HuH-7.5 (cell line): ENCODE data around the gene MFSD6.
A peak's percentile ranks its signal among the peaks of the same experiment; 100 is the strongest.
"Not testable (repeated sequence)": the region's sequence is repeated elsewhere in the genome, so short reads cannot be mapped to it uniquely, and the experiment has no call there.

Experiments
- DNase-seq: peaks from one replicate; pipeline ENCODE4 v3.0.0; 2011; ENCODE audit warnings: low spot score

Gene MFSD6

DNA sequence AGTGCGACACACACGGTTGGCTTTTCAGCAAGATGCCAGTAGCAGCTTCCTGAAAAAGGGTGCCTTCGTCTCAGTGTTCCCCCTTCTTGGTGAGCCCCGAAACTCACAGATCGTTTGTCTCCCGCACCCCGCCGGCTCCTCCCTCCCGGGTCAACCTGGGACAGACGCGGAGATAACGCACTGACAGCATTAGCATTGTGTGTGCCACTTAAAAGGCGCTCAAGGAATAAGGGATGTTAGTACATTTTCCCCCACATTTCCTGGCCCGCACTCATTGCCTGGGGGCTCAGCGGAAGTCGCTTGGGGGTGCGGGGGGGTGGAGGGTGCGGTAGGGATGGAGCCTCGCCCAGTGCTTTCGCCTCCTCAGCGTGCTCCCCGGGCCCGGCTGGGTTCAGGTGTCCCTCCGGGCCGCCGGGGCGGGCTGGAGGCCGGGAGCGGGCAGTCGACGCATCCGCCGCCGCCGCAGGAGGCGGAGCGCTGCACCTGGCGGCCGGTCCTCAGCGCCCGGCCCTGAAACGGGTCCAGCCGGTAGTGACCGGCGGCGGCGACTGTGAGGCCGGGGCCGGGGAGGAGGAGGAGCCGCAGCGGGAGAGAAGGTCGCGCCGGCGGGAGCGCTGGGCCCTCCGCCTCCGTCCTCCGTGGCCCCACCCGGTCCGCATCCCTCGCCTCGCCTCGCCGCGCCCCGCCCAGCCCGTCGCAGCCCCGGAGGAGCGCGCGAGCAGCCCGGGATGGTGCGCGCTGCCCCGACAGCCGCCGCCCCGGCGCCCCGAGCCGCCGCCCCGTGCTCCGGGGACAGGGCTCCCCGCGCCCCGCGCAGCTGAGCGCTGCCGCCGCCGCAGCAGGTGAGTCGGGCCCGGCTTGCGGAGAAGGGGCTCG is at the start of gene MFSD6:
Gene MFSD6 (plus strand): TSS at position 694 of the 876 bp plus-strand sequence. CDS start 27,675 bp downstream, outside the sequence.
- DNase-seq, result peak; percentile 47

DNA sequence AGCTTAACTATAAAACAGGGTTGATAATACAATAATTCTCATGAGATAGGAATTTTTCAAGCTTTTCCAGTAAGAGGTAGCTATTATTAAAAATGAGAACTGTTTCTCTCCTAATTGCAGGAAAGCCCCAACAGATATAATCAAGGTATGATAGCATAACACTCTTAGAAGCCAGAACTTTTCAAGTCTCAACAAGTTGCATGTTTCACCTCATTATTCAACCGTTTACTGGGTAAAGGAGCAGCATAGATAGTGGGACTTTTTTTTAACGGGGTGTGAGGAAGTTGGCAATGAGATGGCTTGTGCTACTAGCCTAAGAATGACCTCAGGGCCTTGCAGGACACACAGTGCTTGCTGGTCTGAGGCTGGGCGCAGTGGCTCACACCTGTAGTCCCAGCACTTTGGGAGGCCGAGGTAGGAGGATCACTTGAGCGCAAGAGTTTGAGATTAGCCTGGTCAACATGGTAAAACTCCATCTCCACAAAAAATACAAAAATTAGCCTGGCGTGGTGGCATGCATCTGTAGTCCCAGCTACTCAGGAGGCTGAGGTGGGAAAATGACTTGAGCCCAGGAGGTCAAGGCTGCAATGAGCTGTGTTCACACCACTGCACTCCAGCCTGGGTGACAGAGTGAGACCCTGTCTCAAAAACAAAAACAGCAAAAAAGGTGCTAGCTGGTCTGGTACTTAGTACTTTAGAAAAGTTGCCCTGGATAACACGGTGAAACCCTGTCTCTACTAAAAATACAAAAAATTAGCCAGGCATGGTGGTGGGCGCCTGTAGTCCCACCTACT is 49.3 kb upstream of the MFSD6 start:
- not testable (repeated sequence) for DNase-seq

GRCh38 chr2:190360561-190360960 is 47.6 kb upstream of the MFSD6 start:
- no peak for DNase-seq

- no peak for DNase-seq
Observed at GRCh38 chr2:190360965-190361364, 47.2 kb upstream of the MFSD6 start.

DNA sequence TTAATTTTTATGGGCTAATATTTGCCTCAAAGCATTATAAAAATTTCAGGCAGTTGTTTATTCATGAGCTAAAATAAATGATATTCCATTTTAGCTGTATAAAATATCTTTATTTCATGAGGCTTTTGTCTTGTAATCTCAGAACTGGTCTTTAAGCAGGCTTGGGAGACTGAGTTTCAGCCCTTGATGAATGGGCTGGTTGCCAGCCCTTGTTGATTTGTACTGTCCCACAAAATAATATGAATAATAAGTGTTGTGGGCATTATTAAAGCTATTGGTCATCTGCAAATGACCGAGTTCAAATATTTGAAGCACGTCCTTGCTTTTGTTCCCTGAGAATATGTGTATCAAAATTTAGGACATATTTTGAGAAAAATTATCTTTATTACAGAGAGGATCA is 46.6 kb upstream of the MFSD6 start:
- DNase-seq, result no peak

GRCh38 chr2:190362894-190363293 is 45.3 kb upstream of the MFSD6 start:
- no peak for DNase-seq

- no peak for DNase-seq
Observed at GRCh38 chr2:190365499-190366204, 42.5 kb upstream of the MFSD6 start.

DNA sequence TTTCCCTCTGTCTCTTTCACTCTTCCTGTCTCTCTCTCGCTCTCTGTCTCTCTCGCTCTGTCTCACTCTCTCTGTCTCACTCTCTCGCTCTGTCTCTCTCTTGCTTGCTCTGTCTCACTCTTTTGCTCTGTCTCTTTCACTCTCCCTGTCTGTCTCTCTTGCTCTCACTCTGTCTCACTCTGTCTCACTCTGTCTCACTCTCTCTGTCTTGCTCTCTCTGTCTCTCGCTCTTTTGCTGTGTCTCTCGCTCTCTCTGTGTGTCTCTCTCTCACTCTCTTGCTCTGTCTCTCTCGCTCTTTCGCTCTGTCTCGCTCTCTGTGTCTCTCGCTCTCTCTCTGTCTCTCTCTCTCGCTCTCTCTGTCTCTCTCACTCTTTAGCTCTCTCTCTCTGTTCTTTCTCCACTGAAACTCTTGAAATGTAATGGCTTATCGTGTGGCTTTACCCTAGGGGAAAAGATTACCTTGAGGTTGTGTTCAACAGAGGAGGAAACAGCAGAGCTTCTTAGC is 41.9 kb upstream of the MFSD6 start:
- DNase-seq, result no peak

GRCh38 chr2:190367091-190367490 is 41.1 kb upstream of the MFSD6 start:
- DNase-seq, result no peak

DNA sequence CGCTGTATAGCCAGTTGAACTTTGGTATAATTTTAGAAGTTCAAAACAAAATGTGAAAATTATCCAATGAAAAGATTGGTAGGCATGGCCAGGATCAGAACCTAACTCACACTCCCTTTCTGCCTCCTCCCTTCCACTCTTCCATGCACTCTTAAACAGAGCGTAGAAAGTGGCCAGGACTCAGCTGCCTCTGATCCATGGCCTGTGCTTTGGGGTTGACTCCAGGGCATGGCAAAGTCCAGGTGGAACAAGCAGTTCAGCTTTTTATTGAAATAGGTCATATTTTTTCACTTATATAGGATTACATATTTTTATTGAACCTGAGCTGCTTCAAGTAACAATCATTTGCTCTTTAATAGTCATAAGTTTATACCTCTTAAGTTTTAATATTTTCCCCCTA is 38.5 kb upstream of the MFSD6 start:
- no peak for DNase-seq

DNA sequence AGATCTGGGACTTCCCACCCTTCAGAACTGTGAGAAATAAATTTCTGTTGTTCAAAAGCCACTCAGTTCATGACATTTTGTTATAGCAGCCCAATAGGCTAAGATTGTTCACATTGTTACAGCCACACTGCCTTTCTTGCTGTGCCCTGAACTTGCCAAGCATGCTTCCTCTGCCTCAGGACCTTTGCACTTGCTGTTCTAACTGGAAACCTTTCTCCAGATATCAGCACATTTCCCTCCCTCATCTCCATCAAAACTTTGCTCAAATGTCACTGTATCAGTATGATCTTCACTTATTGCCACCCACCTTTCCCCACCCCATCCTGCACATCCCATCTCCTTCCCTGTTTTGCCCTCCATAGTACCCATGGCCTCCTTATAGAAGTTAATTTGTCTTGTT is 32.1 kb upstream of the MFSD6 start:
- DNase-seq, result no peak

DNA sequence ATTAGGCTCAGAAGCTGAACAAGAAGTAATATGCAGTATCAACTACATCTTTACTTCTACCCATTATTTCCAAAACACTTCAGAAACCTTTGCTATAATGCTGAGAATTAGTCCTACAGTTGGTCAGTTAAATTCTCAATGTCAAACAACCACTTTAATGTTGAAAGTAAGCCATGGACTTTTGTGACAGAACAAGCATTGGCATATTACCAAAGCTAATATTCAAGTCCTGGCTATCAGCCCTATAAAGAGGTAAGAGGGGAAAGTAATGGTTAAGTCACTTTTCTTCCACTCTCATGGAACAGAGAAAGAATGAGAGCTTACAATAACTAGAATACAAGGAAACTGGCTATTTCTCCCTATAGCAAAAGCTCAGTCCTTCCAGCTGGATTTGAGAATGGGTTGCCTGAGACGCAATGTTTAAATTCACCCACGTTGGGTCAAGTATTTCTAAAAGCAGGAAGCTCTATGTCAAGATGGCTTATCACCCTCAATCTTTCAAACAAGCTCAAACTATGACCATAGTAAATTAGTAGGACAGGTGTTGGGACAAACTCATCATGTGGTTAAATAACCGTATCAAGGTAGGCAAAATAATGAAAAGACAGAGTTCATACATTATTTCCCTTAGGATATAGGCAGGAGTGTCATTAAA is 31.4 kb upstream of the MFSD6 start:
- DNase-seq, result no peak

- DNase-seq, result no peak
Observed at GRCh38 chr2:190378880-190379237, 29.3 kb upstream of the MFSD6 start.

DNA sequence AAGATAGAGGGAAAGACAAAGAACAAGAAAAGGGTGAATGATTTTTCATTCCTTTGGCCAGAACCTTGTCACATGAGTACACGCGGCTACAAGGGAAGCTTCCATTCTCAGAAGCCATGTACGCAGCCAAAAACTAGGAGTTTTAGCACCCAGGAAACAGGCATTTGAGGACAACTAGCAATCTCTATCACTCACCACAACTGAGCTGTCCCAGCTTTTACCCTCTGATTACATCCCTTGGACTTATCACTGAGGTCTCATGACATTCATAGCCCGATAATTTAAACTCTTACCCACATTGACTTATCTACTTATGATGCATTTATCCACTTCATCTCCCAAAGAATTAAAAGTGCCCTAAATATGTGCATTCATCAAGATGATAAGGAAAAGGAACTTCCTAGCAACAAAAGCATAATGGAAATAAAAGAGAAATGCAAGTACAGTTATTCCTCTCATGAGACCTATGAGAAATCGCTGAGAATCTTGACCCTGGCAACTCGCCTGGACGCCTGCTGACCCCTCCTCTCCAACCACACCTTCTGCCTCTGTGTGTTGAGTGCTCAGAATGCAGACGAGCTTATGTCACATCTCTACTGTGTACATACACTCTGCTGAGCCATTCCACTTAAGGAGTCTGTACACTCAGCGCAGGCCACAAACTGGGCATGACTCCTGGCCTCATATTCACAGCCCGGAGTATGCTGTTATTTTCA is 28.7 kb upstream of the MFSD6 start:
- no peak for DNase-seq

DNA sequence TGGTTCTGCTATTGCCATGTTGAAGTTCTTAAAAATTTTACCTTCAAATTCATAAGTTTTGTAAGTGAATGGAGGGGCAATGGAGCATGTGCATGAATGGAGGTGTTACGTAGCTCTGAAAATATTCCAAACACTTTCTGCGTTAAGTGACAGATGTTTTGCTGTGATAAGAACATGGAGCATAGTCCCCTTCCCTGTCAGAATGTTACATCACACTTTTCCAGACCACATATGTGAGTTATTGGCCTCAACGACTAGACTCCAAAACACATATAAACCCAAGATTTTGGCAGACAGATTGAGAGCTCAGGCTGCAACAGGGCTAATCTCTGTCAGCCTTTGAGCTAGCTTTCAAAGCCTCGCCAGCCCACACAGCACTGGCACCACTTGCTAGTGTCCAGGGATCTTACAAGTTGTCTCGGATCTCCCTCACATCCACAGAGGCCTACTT is 27.2 kb upstream of the MFSD6 start:
- DNase-seq, result no peak

DNA sequence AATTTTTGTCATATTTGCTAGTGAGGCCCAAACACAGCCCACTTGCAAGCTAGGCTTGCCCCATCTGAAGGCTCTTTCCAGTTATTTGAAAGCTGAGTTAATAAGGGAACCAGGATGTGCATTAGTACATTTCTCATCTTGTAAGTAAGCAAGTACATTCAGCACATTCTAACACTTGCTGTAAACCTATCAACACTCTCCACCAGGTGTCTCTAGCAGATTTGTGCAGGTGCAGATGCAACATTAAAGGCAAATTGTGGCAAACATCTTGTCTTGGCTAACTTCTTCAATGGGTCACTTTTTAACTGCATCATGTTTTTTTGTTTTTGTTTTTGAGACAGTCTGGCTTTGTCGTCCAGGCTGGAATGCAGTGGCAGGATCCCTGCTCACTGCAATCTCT is 25.3 kb upstream of the MFSD6 start:
- no peak for DNase-seq

DNA sequence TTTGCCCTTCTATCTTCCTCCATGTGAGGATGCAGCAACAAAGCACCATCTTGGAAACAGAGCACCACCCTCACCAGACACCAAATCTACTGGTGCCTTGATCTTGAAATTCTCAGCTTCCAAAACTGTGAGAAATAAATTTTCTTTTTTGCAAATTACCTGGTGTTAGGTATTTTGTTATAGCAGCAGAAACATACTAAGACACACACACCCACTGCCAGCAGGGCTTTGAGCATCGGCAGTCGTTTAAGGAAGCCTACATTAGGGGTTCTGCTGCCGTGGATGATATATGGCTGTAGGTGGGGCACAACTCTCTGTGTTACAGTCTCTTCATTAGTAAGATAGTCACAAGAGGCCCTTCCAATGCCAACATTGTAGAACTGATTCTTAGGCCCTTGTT is 20.7 kb upstream of the MFSD6 start:
- no peak for DNase-seq

DNA sequence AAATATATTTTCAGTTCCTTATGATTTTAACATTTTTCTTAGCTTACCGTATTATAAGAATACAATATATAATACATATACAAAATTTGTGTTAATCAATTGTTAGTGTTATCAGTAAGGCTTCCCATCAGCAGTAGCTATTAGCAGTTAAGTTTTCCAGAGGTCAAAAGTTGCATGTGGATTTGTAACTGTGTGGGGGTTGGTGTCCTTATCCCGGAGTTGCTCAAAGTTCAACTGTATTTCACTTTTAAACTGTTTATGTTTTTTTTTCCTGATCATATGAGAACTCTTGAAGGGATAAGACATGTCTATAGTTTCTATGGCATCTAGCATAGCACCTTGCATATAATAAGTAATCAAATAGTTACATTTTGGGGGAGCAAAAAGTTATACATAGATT is 11.9 kb upstream of the MFSD6 start:
- no peak for DNase-seq

DNA sequence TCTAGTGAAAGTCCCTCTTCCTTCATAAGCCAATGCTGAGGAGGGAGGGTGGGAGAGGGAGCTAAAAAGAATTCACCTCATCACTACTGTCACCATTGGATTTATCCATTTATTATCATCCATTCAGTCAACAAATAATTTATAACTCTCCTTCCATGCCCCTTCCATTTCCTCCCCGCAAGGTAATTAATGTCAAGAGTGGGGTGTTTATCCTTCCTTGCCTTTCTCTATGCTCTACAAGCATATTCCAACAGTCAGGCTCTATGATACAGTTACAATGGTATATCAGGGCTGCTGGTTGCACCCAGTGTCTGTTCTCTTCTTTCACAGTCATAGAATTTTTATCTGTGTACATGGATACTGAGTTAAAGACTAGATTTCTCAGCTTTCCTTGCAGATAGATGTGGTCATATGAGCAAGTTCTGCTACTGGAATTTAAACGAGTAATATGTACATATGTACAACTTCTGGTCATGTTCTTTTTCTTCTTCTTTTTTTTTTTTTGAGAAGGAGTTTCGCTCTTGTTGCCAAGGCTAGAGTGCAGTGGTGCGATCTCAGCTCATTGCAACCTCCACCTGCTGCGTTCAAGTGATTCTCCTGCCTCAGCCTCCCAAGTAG is 5.1 kb upstream of the MFSD6 start:
- DNase-seq, result no peak

DNA sequence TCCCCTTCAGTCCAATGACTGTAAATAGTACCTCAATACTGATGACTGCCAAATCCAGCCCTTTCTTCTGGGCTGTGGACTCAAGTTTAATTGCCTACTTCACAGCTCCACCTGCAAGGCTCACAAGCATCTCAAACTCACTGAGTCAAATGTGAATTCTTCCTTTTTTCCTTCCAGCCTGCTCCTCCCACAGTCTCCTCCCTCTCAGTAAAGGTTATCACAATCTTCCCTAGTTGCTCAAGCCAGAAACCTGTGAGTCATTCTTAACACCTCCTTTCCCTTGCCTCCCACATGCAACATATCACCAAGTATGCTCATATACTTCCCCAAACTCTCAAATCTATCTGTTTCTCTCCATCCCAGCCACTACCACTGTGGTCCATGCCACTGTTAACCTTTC is 3.7 kb upstream of the MFSD6 start:
- DNase-seq, result no peak

DNA sequence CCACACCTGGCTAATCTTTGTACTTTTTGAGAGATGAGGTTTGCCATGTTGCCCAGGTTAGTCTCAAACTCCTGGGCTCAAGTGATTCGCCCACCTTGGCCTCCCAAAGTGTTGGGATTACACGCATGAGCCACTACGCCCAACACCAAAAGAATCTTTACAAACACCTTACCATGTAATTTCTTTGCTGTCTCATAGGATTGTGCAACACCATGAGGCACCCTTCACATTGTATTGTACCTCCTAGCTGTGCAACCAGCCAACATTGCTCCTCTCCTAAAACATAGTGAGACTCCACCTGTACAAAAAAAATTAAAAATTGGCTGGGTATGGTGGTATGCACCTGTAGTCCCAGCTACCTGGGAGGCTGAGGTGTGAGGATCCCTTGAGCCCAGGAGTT is 3.1 kb upstream of the MFSD6 start:
- DNase-seq, result no peak
